HG02610 (cell line): ENCODE data around the gene SYPL2.
"Not testable (repeated sequence)": the region's sequence is repeated elsewhere in the genome, so short reads cannot be mapped to it uniquely, and the experiment has no call there.

Experiments used
- ATAC-seq: cut with Tn5 transposase; IDR thresholded peaks from one replicate; pipeline ENCODE4 v1.9.1; 2021; ENCODE audit warnings: mild to moderate bottlenecking, moderate library complexity; ENCODE audit not compliant: unreplicated experiment

The SYPL2 gene

DNA sequence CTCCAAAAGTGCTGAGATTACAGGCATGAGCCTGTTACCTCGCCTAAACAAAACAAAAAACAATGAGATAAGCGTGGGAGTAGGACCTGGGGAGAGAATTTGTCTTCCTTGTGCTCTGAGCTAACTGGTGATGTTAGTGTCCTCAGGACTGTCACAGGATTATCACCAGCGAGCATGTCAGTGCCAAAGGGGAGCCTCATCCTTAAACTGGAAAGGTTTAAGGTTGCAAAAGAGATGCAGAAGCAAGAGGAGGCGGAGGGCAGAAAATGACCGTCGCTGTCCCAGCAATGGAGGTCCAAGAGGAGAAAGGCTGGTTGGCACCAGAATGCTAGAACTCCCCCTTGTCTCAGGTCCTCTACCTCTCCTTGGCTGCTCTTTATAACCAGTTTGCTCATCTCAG is 3.9 kb downstream of the SYPL2 start:
- ATAC-seq: no peak

GRCh38 chr1:109472779-109473178 is 6.4 kb downstream of the SYPL2 start:
- ATAC-seq: no peak

DNA sequence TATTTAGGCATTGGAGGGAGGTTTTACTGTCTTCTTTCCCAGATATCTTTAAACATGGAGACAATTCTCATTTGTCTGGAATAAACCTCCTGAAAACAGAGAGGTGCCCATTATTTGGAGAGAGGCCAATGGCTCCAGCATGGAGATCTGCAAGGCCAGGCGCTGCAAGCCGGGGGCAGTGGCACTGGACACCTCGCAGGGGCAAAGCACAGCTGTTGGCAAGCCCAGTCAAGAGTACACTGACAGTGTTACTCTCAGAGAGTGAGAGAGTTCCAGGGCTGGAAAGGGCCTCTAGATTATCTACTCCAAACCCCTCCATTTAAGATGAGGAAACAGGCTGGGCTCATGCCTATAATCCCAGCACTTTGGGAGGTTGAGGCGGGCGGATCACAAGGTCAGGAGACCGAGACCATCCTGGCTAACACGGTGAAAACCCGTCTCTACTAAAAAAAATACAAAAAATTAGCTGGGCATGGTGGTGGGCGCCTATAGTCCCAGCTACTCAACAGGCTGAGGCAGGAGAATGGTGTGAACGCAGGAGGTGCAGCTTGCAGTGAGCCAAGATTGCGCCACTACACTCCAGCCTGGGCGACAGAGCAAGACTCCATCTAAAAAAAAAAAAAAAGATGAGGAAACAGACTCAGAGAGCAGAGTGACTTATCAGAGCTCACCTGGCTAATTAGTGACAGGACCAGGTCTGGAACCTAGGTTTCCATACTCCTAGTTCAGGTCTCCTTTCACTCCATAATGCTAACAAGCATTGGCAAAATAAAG is 7.1 kb downstream of the SYPL2 start:
- not testable (repeated sequence) for ATAC-seq

GRCh38 chr1:109474697-109475096 is 8.4 kb downstream of the SYPL2 start:
- no peak for ATAC-seq

DNA sequence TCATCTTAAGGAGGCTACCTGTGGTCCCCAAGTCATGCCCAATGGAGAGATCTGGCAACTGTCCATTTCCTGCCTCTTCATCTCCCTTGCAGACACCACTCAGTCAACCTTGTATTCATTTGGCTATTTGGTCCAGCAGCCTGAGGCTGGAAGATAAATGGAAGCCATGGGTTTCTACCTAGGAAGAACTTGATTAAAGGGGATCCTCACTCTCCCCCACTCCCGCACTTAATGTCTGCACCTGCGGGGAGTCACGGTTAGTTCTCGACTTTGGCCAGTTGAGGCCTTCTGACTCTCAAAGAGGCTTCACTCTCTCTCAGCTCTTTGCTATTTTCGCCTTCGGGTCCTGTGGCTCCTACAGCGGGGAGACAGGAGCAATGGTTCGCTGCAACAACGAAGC is 8.9 kb downstream of the SYPL2 start:
- ATAC-seq: no peak

DNA sequence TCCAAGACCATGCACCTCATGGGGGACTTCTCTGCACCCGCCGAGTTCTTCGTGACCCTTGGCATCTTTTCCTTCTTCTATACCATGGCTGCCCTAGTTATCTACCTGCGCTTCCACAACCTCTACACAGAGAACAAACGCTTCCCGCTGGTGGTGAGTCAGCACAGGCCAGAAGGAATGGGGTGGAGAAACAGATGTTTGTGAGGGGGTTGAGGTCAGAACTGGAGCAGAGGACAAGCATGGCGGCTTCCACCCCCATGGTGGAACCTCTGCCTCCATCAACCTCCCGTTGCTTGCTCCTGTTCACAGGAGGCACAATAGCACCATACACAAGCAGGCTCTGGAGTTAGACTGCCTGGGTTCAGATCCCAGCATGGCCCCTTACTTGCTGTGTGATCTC is 10.5 kb downstream of the SYPL2 start:
- ATAC-seq: no peak

- no peak for ATAC-seq
Observed at GRCh38 chr1:109477821-109478220, 11.5 kb downstream of the SYPL2 start.

DNA sequence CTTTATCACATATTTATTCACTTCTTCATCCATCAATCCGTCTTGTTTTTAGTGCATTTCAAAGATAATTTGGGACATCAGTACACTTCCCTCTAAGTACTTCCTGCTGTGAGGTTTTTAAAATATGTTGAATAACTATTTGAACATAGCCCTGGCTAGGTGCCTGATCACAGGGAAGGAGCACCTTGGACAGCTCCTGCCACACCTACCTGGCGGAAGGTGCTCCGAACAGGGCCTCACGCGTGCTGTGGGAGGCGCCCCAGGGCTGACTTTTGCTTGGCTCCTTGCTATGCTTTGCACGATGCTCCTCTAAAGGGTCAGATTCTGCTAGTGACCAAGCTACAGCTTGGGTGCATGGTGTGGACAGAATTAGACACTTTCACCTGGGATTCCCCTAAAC is 12.5 kb downstream of the SYPL2 start:
- ATAC-seq: no peak

- no peak for ATAC-seq
Observed at GRCh38 chr1:109479311-109479710, 13.0 kb downstream of the SYPL2 start.

DNA sequence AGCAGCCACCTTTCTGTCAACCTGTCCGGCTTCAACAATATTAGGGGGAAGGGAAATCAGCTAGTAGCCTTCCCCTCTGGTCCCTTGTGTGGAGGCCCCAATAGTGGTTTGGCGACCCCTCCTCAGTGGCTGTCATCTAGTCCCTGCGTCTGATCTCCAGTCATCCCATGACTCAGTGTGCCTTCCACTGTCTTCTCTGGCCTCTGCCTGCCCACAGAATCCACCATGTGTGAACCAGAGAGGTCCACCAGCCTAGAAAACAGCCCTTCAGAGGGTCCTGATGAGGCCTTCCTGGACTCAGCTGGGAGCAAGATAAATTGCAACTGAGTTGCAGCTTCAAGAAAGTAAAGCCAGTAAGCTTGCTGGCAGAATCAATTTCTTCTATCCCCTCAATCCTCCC is 13.6 kb downstream of the SYPL2 start:
- no peak for ATAC-seq

- no peak for ATAC-seq
Observed at GRCh38 chr1:109481646-109482045, 15.3 kb downstream of the SYPL2 start.

- ATAC-seq: no peak
Observed at GRCh38 chr1:109482242-109482641, 15.9 kb downstream of the SYPL2 start.

- ATAC-seq: peak; percentile 8
Observed at GRCh38 chr1:109482791-109483671, 16.7 kb downstream of the SYPL2 start.

DNA sequence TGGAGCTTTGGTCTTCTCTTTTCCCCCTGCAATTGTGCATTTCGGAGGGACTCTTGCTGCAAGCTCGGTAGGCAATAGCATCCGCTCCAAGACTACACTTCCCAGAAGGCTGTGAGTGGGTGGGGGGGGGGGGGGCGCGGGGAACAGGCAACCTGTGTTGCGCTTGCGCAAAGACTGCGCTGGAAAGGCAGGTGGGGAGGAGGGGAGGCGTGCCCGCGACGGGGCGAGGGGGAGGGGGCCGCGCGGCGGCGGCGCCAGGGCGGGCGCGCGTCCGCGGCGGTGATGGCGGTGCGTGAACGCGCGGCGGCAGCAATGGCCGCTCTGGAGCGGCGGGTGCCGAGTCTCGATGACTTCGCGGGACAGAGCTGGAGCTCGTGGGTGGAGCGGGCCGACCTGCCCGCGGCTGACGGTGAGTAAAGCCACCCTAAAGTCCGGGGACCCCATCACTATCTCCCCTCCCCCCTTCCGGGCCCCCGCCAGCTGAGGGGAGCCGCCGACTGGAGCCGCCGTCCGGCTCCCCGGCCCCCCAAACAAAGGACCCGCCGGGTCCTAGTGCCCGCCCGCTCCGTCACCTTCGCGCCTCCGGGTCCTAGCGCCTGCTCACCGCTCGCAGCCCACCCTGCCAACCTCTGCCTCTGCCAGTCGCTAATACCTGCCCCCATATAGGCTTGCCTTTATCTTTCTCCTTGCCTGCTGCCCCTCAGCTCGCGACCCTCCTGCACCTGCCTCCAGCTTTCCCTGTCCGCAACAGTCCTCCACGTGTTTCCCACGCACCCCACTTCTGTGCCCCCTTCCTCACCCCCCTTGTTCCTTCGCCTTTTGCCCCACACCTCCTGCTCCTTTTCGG is 17.5 kb downstream of the SYPL2 start, which contains the start of gene ATXN7L2:
TSS of gene ATXN7L2 (plus strand) at position 234 of the 847 bp plus-strand sequence. CDS start at position 283, 49 bp downstream.
- peak; percentile 80 for ATAC-seq

DNA sequence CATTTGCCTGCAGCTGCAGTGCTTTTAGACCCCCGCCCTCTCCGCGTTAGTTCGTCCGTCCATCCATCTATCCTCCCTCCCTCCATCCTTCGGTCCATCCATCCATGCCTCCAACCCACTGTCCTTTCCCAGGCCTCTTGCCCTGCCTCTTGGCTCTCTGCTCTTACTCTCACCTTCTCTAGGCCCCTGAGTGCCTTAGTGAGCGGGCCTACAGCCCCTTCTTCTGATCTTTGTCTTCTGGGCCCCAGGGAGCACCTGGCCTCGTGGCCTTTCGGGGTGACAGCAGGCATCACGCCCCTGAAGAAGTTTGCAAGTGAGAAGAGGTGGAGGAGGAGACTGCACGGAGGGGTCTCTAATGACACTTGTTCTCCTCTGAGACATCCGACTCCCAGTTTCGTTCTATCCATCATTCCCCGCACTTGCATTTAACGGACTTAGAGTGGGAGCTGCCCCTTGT is 18.2 kb downstream of the SYPL2 start:
- ATAC-seq: no peak

DNA sequence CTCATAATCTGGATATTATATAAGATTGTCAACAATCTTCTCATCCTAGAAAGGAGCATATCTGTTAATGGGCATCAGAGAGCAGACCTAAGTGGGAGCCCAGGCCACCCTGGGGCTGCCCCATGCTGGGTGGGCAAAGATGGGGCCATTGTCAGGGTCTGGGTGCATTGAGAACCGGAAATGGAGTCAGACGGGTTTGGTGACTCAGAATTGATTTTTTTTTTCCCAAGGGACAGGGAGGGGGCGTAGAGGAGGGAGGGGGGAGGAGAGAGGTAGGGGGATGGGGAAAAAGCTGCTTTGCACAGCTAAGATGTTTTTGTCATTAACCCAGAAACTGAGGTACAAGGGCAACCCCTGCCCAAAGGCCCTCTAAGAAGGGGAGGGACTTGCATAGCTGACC is 18.7 kb downstream of the SYPL2 start:
- ATAC-seq: no peak

DNA sequence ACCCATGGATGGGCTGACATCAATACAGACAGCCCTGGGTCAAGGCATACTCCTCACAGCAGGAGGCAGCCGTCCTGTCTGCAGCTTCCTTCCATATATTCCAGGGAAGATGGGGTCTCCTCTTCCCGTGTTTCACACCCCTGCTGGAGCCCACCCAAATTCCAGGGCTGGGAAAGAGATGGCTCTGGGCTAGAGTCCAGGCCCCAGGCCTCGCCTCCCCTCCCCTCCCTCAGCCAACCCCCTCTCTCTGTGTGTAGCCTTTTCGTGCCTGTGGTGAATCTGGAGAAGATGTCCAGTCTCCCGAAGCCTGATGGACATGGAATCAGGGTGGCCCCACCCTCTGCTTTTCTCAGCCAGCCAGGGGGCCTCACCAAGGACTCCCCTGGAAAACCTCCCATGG is 20.9 kb downstream of the SYPL2 start:
- no peak for ATAC-seq

- ATAC-seq: no peak
Observed at GRCh38 chr1:109488201-109488600, 21.9 kb downstream of the SYPL2 start.

DNA sequence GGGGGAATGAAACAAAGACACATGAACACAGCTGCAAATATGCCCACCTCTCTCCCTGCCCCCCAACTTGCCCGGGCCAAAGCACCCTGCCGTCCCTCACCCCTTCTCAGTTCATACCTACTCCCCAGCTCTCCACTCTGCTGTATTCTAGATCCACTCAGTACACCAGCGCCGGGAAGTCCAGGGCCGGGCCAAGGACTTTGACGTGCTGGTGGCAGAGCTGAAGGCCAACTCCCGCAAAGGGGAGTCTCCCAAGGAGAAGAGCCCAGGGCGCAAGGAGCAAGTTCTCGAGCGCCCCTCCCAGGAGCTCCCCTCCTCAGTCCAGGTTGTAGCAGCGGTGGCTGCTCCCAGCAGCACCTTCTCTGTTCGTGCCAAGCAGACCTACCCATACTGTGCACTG is 22.4 kb downstream of the SYPL2 start:
- ATAC-seq: no peak

DNA sequence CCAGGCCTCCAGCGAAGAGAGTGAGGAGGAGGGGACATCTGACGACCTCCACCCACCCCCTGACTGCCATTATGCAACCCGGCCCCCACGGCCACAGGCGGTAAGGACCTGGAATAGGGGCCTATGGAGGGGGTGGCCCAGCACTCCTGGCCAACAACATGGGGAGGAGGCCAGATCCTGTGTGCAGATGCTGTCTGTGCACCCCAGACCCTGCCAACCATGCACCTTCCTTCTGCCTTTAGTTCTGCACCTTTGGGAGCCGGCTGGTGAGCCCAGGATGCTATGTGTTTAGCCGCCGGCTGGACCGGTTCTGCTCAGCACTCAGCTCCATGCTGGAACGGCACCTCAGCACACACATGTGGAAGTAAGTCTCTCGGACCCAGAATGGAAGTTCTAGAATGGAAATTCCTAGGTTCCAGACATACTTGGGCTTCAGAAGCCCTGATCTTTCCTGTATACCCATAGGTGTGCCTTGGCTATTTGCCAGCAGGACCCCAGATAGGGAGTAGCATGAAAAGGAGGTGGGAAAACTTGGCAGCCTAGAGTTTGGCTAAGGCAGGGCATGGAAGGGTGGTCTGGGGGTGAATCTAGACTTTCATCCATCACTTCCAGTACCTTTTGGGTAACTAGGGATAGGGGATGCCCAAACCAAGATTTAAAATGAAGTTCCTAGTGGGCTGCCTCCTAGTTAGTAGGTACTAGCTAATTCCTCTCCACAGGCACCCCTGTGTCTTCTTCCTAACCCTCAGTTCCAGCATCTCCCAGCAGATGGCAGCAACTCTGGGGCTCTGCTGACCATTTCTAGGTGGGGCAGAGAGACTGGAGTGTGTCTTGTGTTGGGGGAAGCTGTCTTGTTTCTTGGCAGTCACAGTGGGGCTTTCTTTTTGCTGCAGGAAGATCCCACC is 23.9 kb downstream of the SYPL2 start:
- peak; percentile 29 for ATAC-seq
